GM12891 (cell line): Measurements from ENCODE around the gene SLC9A8.
"Not testable (repeated sequence)": the region's sequence is repeated elsewhere in the genome, so short reads cannot be mapped to it uniquely, and the experiment has no call there.

Source experiments
- DNase-seq: peaks from one replicate; pipeline ENCODE4 v3.0.0; 2011; ENCODE audit warnings: low spot score; ENCODE audit not compliant: insufficient read length
- FAIRE-seq: peaks from 2 replicates; lab custom pipeline; 2011; peaks lifted over from hg19 to GRCh38; lab: Jason Lieb, UNC
- PAX5 ChIP-seq: IDR thresholded peaks from 2 replicates; pipeline ENCODE4 v1.6.1; 2011; ENCODE audit warnings: low read length, moderate library complexity, mild to moderate bottlenecking; ENCODE audit not compliant: insufficient read depth, severe bottlenecking
- POLR2A ChIP-seq: IDR thresholded peaks from 2 replicates; pipeline ENCODE4 v1.6.1; 2011; ENCODE audit warnings: low read depth, low read length, control low read depth
- POLR2AphosphoS5 ChIP-seq: IDR thresholded peaks from 2 replicates; pipeline ENCODE4 v1.6.1; 2011; ENCODE audit warnings: low read depth, low read length, control low read depth
- POU2F2 ChIP-seq: IDR thresholded peaks from 2 replicates; pipeline ENCODE4 v1.6.1; 2011; ENCODE audit warnings: low read depth, mild to moderate bottlenecking, control low read depth, low read length, moderate library complexity
- SPI1 ChIP-seq: IDR thresholded peaks from 2 replicates; pipeline ENCODE4 v1.6.1; 2011; ENCODE audit warnings: low read depth, low read length, control low read depth
- TAF1 ChIP-seq: IDR thresholded peaks from 2 replicates; pipeline ENCODE4 v1.6.1; 2011; ENCODE audit warnings: low read depth, low read length, control low read depth

SLC9A8 gene

DNA sequence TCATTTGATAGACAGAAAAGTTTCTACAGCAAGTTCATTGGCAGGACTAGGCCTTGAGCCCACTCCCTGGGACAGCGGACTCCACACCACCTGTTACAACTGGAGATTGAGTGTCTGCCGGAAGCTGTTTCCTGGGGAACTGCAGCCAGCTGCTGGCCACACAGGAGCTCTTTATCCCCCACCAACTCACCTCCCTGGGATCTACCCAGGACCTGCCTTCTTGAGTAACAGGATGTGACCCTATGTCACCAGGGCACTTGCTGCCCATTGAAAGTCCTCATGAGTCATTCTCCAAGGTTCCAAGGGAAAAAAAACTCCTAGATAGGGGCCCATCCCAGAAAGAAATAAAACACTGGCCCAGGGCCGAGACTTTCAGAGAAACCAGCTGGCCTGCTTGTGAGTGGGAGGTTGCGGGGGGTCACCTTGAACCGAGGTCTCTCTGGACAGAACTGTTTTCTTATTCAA is 37.4 kb upstream of the SLC9A8 start:
- FAIRE-seq (no peak), DNase-seq (no peak)
- TF ChIP-seq POLR2A: no peak

DNA sequence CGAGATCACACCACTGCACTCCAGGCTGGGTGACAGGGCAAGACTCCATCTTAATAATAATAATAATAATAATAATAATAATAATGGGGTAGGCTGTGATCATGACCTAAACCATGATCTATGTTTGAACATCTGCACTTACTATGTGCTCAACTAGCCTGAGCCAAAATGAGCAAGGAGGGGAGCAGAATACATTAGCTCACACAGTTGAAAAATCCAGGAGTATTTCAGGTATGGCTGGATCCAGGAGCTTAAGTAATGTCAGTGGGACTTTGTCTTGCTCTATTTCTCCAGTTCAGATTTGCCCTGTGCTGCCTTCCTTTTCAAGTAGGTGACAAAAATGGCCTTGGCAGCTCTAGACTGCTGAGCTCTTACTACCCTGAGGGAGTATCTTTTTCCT is 32.7 kb upstream of the SLC9A8 start:
- no peak for TF ChIP-seq POU2F2
- TF ChIP-seq SPI1: no peak
- TF ChIP-seq PAX5: no peak
- no peak for TF ChIP-seq TAF1
- TF ChIP-seq POLR2AphosphoS5: no peak
- no peak for TF ChIP-seq POLR2A
- DNase-seq: no peak
- FAIRE-seq: no peak

DNA sequence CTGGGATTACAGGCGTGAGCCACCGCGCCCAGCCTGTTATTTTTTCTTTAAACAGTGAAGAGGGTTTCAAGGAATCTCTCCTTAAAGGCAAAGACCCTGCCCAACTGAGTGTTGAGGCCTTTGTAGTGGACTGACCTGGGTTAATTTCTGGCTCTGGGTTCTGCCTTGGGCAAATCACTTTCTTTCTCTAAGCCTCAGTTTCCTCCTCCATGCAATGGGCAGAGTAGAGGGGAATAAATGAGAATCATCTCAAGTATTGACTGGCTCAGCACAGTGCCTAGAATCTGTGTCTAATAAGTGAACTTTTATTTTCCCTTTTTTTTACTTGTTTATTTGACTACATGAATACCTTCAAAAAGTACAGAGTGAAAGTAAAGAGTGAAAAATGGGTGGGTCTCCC is 31.0 kb upstream of the SLC9A8 start:
- DNase-seq: no peak
- no peak for TF ChIP-seq PAX5
- no peak for TF ChIP-seq POLR2AphosphoS5
- TF ChIP-seq POLR2A: no peak
- no peak for TF ChIP-seq SPI1
- TF ChIP-seq POU2F2: no peak
- TF ChIP-seq TAF1: no peak
- FAIRE-seq: no peak

DNA sequence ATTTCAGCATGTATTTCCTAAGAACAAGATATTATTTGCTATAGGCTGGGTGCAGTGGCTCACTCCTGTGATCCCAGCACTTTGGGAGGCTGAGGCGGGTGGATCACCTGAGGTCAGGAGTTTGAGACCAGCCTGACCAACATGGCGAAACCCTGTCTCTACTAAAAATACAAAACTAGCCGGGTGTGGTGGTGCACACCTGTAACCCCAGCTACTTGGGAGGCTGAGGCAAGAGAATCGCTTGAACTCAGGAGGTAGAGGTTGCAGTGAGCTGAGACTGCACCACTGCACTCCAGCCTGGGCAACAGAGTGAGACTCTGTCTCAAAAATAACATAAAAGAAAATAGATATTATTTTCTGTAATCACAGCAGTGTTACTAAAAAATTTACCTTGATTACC is 30.2 kb upstream of the SLC9A8 start:
- not testable (repeated sequence) for DNase-seq, FAIRE-seq

DNA sequence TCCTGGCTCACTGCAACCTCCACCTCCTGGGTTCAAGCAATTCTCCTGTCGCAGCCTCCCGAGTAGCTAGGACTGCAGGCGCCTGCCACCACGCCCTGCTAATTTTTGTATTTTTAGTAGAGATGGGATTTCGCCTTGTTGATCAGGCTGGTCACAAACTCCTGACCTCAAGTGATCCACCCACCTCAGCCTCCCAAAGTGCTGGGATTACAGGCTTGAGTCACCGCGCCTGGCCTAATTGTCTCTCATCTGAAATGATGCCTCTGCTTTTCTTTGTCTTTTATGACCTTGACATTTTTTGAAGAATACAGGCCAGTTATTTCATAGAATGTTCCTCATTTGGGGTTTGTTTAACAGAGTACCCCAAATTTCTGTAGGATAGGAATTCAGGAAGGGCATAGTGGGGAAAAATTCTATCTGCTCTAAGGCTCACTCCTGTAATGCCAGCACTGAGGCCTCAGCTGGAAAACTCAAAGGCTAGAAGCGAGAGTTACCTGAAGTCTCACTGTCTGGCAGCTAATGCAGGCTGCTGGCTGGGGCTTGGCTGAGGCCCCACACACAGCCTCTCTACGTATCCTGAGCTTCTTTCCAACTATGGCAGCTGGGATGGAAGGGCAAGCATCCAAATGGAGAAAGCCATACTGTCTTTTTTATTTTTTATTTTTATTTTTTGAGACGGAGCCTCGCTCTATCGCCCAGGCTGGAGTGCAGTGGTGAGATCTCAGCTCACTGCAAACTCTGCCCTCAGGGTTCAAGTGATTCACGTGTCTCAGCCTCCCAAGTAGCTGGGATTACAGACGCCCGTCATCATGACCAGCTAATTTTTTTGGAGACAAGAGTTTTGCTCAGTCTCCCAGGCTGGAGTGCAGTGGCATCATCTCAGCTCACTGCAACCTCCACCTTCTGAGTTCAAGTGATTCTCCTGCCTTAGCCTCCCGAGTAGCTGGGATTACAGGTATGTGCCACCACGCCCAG is 29.3 kb upstream of the SLC9A8 start:
- not testable (repeated sequence) for FAIRE-seq, DNase-seq

DNA sequence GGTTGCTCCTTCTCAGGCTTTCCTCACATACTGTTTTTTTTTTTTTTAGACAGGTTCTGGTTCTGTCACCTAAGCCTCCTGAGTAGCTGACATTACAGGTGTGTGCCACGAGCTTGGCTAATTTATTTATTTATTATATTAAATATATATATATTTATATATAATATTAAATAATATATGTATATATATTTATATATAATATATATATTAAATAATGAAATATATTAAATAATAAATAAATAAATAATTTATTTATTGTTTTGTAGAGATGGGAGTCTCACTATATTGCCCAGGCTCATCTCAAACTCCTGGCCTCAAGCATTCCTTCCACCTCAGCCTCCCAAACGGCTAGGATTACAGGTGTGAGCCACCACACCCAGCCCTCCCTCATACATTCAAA is 28.3 kb upstream of the SLC9A8 start:
- DNase-seq: no peak
- no peak for FAIRE-seq
- no peak for TF ChIP-seq PAX5
- no peak for TF ChIP-seq POU2F2
- TF ChIP-seq TAF1: no peak
- TF ChIP-seq POLR2A: no peak
- TF ChIP-seq SPI1: no peak
- no peak for TF ChIP-seq POLR2AphosphoS5

DNA sequence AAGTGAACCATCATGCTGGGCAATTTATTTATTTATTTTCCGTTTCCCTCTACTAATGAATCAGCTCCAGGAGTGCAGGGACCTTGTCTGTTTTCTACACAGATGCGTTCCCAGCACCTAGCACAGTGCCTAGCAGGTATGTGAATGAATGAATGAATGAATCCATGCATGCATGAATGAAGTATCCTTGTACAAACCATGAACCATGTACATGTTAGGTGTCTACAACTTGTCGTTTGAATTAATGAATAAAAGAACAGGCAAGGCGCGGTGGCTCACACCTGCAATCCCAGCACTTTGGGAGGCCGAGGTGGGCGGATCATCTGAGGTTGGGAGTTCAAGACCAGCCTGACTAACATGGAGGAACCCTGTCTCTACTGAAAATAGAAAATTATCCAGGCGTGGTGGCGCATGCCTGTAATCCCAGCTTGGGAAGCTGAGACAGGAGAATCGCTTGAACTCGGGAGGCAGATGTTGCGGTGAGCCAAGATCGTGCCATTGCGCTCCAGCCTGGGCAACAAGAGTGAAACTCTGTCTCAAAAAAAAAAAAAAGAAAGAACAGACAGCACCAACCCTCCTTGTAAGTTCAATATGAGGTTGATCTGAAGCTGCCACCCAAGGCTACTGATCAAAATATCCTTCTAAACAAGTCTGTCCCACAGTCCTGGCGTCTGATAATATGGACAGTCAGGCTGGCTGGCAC is 27.3 kb upstream of the SLC9A8 start:
- FAIRE-seq (peak; percentile 26), DNase-seq (no peak)
- TF ChIP-seq POLR2AphosphoS5 (no peak), PAX5 (no peak), POU2F2 (no peak), SPI1 (no peak), POLR2A (no peak), TAF1 (no peak)

DNA sequence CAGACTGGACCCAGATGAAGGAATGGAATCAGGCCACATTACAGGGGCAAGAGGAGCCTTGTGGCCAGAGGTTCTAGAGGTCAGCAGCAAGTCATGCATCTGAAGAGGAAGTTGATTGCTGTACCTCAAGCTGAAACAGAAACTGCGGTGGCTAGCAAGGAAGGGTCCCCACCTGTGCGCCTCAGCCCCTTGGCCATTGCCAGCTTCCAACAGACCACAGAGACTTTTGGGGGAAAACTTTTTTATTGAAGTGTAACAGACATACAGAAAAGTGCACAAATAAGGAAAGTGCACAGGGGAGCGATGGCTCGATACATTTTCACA is 26.8 kb upstream of the SLC9A8 start:
- DNase-seq (no peak), FAIRE-seq (peak; percentile 90)
- TF ChIP-seq POLR2AphosphoS5 (no peak), POU2F2 (peak; percentile 79; the same call in 1 of the 2 replicates), PAX5 (no peak), POLR2A (no peak), TAF1 (no peak), SPI1 (peak; percentile 62)

DNA sequence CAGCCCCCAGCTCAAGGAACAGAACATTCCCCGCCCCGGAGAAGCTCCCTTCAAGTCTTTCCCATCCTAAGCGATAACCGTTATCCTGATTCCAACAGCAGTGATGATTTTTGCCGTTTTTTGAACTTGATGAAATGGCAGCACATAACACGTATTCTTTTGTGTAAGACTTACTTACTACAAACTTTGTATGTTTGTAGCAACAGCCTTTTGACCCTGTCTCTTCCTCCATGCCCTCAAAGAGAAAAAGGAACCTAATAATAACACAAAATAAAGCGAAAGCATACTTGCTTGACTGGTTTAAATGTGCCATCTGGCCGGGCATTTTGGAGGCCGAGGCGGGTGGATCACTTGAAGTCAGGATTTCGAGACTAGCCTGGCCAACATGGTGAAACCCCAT is 26.4 kb upstream of the SLC9A8 start:
- TF ChIP-seq POLR2A: no peak
- TF ChIP-seq PAX5: no peak
- no peak for TF ChIP-seq SPI1
- no peak for TF ChIP-seq TAF1
- no peak for TF ChIP-seq POU2F2
- no peak for TF ChIP-seq POLR2AphosphoS5
- FAIRE-seq: no peak

DNA sequence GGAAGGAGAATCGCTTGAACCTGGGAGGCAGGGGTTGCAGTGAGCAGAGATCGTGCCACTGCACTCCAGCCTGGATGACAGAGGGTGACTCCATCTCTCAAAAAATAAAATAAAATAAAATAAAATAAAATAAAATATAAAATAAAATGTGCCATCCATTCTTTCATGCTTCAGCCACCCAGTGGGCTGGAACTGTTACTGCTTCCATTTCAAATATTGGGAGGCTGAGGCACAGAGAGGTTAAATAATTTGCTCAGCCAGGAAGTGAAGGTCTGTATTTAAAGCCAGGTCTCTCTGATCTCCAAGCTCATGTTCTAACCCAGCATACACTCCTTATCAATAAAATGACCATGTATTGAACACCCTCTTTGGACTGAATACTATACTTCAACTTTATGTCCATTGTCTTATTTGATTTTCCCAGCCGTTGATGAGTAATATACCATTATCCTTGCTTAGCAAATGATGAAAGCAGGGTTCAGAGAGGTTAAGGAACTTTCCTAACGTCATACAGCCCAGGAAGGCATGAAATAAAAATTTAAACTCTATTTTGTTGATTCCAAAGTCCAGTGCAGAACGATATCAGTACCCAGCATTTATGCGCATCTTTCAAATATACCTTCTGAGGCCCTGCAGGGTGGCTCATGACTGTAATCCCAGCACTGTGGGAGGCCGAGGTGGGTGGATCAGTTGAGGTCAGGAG is 25.8 kb upstream of the SLC9A8 start:
- FAIRE-seq: no peak
- TF ChIP-seq TAF1 (no peak), POU2F2 (no peak), SPI1 (no peak), POLR2A (no peak), PAX5 (no peak), POLR2AphosphoS5 (no peak)
- DNase-seq: no peak

More for the DNA sequence above, 26.4 kb upstream of the SLC9A8 start:
- no peak for DNase-seq
